DND-41 (cell line): ENCODE data around the gene SDSL.

Source experiments
- ATAC-seq: fragments of 200-7000 bp; cut with Tn5 transposase; 3 replicates; pipeline ENCODE4 v1.9.1; 2021; ENCODE audit warnings: low read depth; ENCODE audit not compliant: insufficient read depth
- DNase-seq: peaks from one replicate; pipeline ENCODE4 v3.0.0-alpha.2; 2020
- H2AFZ ChIP-seq: 2 replicates; pipeline ENCODE4 v1.6.0; 2012; ENCODE audit warnings: low read depth, low read length
- H3K27ac ChIP-seq: 2 replicates; pipeline ENCODE4 v1.5.1; 2012; ENCODE audit warnings: low read length, inconsistent platforms
- H3K27me3 ChIP-seq: fragments of 200-600 bp; sonication (generic); 2 replicates; pipeline ENCODE4 v1.6.0; 2012; ENCODE audit warnings: low read length, mild to moderate bottlenecking, inconsistent platforms; ENCODE audit not compliant: insufficient read depth, poor library complexity
- H3K36me3 ChIP-seq: 2 replicates; pipeline ENCODE4 v1.5.1; 2012; ENCODE audit warnings: low read length, inconsistent platforms; ENCODE audit not compliant: insufficient read depth
- H3K4me1 ChIP-seq: 2 replicates; pipeline ENCODE4 v1.5.1; 2012; ENCODE audit warnings: mild to moderate bottlenecking, low read length; ENCODE audit not compliant: insufficient read depth
- H3K4me2 ChIP-seq: 2 replicates; pipeline ENCODE4 v1.6.0; 2012; ENCODE audit warnings: mild to moderate bottlenecking, moderate library complexity, low read length, inconsistent platforms; ENCODE audit not compliant: insufficient read depth
- H3K4me3 ChIP-seq, 2 experiments: fragments of 200-600 bp in 1 of 2; shearing (Covaris generic) in 1 of 2; 2 replicates each; pipeline ENCODE4 v1.5.1; 2012 to 2016; ENCODE audit warnings: inconsistent platforms in 2 of 2, low read length in 2 of 2, mild to moderate bottlenecking in 2 of 2, low read depth in 1 of 2, moderate library complexity in 1 of 2
- H3K79me2 ChIP-seq: 2 replicates; pipeline ENCODE4 v1.6.0; 2012; ENCODE audit warnings: low read length, inconsistent platforms; ENCODE audit not compliant: insufficient read depth
- H3K9ac ChIP-seq: 2 replicates; pipeline ENCODE4 v1.6.0; 2012; ENCODE audit warnings: low read depth, mild to moderate bottlenecking, inconsistent platforms, low read length, moderate library complexity
- H3K9me3 ChIP-seq: 2 replicates; pipeline ENCODE4 v1.5.1; 2012; ENCODE audit warnings: low read length, moderate library complexity, mild to moderate bottlenecking, inconsistent platforms; ENCODE audit not compliant: insufficient read depth, severe bottlenecking
- H4K20me1 ChIP-seq: 2 replicates; pipeline ENCODE4 v1.6.0; 2012; ENCODE audit warnings: low read length; ENCODE audit not compliant: insufficient read depth
- CTCF ChIP-seq: IDR thresholded peaks from 2 replicates; pipeline ENCODE4 v1.5.1; 2012; ENCODE audit warnings: borderline replicate concordance, low read length, moderate library complexity, mild to moderate bottlenecking; ENCODE audit not compliant: poor library complexity, severe bottlenecking; ENCODE audit errors: extremely low read depth
- EZH2 ChIP-seq: IDR thresholded peaks from 3 replicates; pipeline ENCODE4 v1.6.1; 2012; ENCODE audit warnings: borderline replicate concordance, low read depth, mild to moderate bottlenecking, moderate library complexity, low read length, inconsistent platforms; ENCODE audit not compliant: severe bottlenecking

Gene SDSL

GRCh38 chr12:113440336-113440735 lies 18.2 kb downstream of the SDSL start:
- Histone ChIP-seq H3K4me3 (no peak overlapping the region), H3K9me3 (no peaks in the 10 kb centered on the region), H3K4me1 (no peaks in the 10 kb centered on the region), H4K20me1 (no peaks in the 10 kb centered on the region), H3K36me3 (no peaks in the 10 kb centered on the region), H3K27me3 (no peaks in the 10 kb centered on the region), H3K4me2 (no peak overlapping the region), H3K27ac (no peak overlapping the region), H3K79me2 (no peaks in the 10 kb centered on the region), H3K9ac (no peak overlapping the region), H2AFZ (no peak overlapping the region)
- no peak for ATAC-seq
- TF ChIP-seq CTCF, result no peak
- no peak for TF ChIP-seq EZH2
- DNase-seq, result no peak

GRCh38 chr12:113440947-113441782 lies 19.0 kb downstream of the SDSL start:
- Histone ChIP-seq H3K4me3 (no peak overlapping the region), H4K20me1 (no peaks in the 10 kb centered on the region), H3K4me1 (0 out of 2 replicates have a peak, but pooled peaks cover 4% of the 10 kb centered on the region), H3K79me2 (no peaks in the 10 kb centered on the region), H3K36me3 (no peaks in the 10 kb centered on the region), H3K27ac (no peak overlapping the region), H3K4me2 (no peak overlapping the region), H2AFZ (no peak overlapping the region), H3K9me3 (no peaks in the 10 kb centered on the region), H3K9ac (no peak overlapping the region), H3K27me3 (no peaks in the 10 kb centered on the region)
- no peak for DNase-seq
- no peak for TF ChIP-seq EZH2
- TF ChIP-seq CTCF, result no peak
- ATAC-seq, result no peak

GRCh38 chr12:113443030-113443539 lies 20.9 kb downstream of the SDSL start:
- H3K79me2 ChIP-seq, result no peaks in the 10 kb centered on the region
- no peak for DNase-seq
- H3K27ac ChIP-seq, result no peak overlapping the region
- no peak for TF ChIP-seq CTCF
- TF ChIP-seq EZH2, result no peak
- H3K9me3 ChIP-seq, result no peaks in the 10 kb centered on the region
- no peaks in the 10 kb centered on the region for H4K20me1 ChIP-seq
- 0 out of 2 replicates have a peak, but pooled peaks cover 4% of the 10 kb centered on the region for H3K4me1 ChIP-seq
- no peaks in the 10 kb centered on the region for H3K27me3 ChIP-seq
- no peak overlapping the region for H3K4me2 ChIP-seq
- H3K4me3 ChIP-seq, result no peak overlapping the region
- H3K9ac ChIP-seq, result no peak overlapping the region
- no peak overlapping the region for H2AFZ ChIP-seq
- ATAC-seq, result no peak
- no peaks in the 10 kb centered on the region for H3K36me3 ChIP-seq
